HepG2 (cell line): Measurements from ENCODE around the gene PARD3. TPM values are rescaled to one million over a fixed set of nuclear protein-coding genes. Genes with fewer than 3 reads are reported as not detected.

Experiments used
- ATAC-seq: fragments of 200-7000 bp; cut with Tn5 transposase; 3 replicates; pipeline ENCODE4 v1.9.1; 2020; ENCODE audit warnings: mild to moderate bottlenecking, moderate library complexity
- BruUV-seq: library from RNA; stranded (reverse); fragments of 400-500 nt; replicated peaks from 2 replicates; lab custom pipeline; 2021; lab: Mats Ljungman, UMichigan
- CTCF ChIA-PET: fragments of 300-600 bp; formaldehyde crosslinking; extraction: SDS; loops from one replicate; lab custom pipeline; 2021; ENCODE audit warnings: low total read pairs, inconsistent platforms, low intra/inter-chr PET ratio; lab: Yijun Ruan, JAX
- POLR2A ChIA-PET: fragments of 350-600 bp; sonication (Branson Sonifier 250); formaldehyde crosslinking; loops from one replicate; lab custom pipeline; 2020; ENCODE audit warnings: antibody characterized with exemption, inconsistent platforms; lab: Yijun Ruan, JAX
- DNase-seq: peaks from one replicate; pipeline ENCODE4 v3.0.0-alpha.2; 2015; ENCODE audit warnings: low spot score
- FAIRE-seq: peaks from 3 replicates; lab custom pipeline; 2011; peaks lifted over from hg19 to GRCh38; lab: Jason Lieb, UNC
- H2AFZ ChIP-seq: one replicate; pipeline ENCODE4 v1.6.1; 2011; ENCODE audit warnings: low read length, inconsistent platforms
- H3K27ac ChIP-seq: fragments of 300-600 bp; 3 replicates; pipeline ENCODE4 v1.8.0; 2011; ENCODE audit warnings: mixed run types, mild to moderate bottlenecking, mixed read lengths, low read length, inconsistent platforms; ENCODE audit not compliant: insufficient read depth; ENCODE audit errors: extremely low read length
- H3K27me3 ChIP-seq, 2 experiments: fragments of 200-600 bp in 1 of 2; 2 replicates in 1 of 2; 3 replicates in 1 of 2; pipeline versions ENCODE4 v1.6.0 to v1.8.0; 2011; ENCODE audit warnings: low read length in 2 of 2, mild to moderate bottlenecking in 2 of 2, moderate library complexity in 2 of 2, inconsistent platforms in 1 of 2; ENCODE audit not compliant: insufficient read depth in 2 of 2, control insufficient read depth in 1 of 2
- H3K36me3 ChIP-seq, 2 experiments: fragments of 200-600 bp in 1 of 2; replicated peaks in 1 of 2; 2 replicates in 1 of 2; 3 replicates in 1 of 2; pipeline versions ENCODE4 v1.5.1 to v1.8.0; 2011; ENCODE audit warnings: low read length in 2 of 2, inconsistent platforms in 1 of 2; ENCODE audit not compliant: insufficient read depth in 2 of 2, control insufficient read depth in 1 of 2
- H3K4me1 ChIP-seq: 2 replicates; pipeline ENCODE4 v1.5.1; 2012; ENCODE audit warnings: low read length, inconsistent platforms; ENCODE audit not compliant: insufficient read depth
- H3K4me2 ChIP-seq: 2 replicates; pipeline ENCODE4 v1.6.0; 2011; ENCODE audit warnings: low read depth, low read length, inconsistent platforms
- H3K4me3 ChIP-seq, 3 experiments: fragments of 200-600 bp in 1 of 3; sonication (generic), shearing (Covaris generic) in 1 of 3; replicated peaks in 1 of 3; 2 replicates each; pipeline ENCODE4 v1.5.1; 2011 to 2016; ENCODE audit warnings: low read length in 3 of 3, inconsistent platforms in 2 of 3, low read depth in 2 of 3, mild to moderate bottlenecking in 2 of 3, control low read depth in 1 of 3, mixed read lengths in 1 of 3; ENCODE audit not compliant: insufficient read depth in 1 of 3
- H3K79me2 ChIP-seq: one replicate; pipeline ENCODE4 v1.6.1; 2011; ENCODE audit warnings: low read length, inconsistent platforms; ENCODE audit not compliant: insufficient read depth
- H3K9ac ChIP-seq: 2 replicates; pipeline ENCODE4 v1.6.0; 2011; ENCODE audit warnings: mild to moderate bottlenecking, low read depth, low read length, inconsistent platforms; ENCODE audit not compliant: insufficient read depth
- H3K9me3 ChIP-seq: 2 replicates; pipeline ENCODE4 v1.5.1; 2012; ENCODE audit warnings: mild to moderate bottlenecking, low read length
- H4K20me1 ChIP-seq: 2 replicates; pipeline ENCODE4 v1.6.0; 2011; ENCODE audit warnings: inconsistent platforms, mild to moderate bottlenecking, low read length, moderate library complexity; ENCODE audit not compliant: insufficient read depth
- FOXA1 ChIP-seq, 2 experiments: fragments of 450-650 bp in 1 of 2; sonication (generic) in 1 of 2; formaldehyde crosslinking in 1 of 2; IDR thresholded peaks; 2 replicates each; pipeline versions ENCODE4 v1.4.0 to v1.6.1; 2016 to 2020; ENCODE audit warnings: missing genetic modification reagents in 1 of 2
- GZF1 ChIP-seq: sonication (generic); formaldehyde crosslinking; IDR thresholded peaks from 2 replicates; pipeline ENCODE4 v1.5.1; 2020; ENCODE audit warnings: mild to moderate bottlenecking, missing genetic modification reagents
- KMT2A ChIP-seq: sonication (generic); formaldehyde crosslinking; IDR thresholded peaks from 2 replicates; pipeline ENCODE4 v1.4.0; 2020; ENCODE audit warnings: missing genetic modification reagents
- NRL ChIP-seq: sonication (generic); formaldehyde crosslinking; IDR thresholded peaks from 2 replicates; pipeline ENCODE4 v1.5.0; 2020; ENCODE audit warnings: missing genetic modification reagents, mild to moderate bottlenecking, moderate library complexity, borderline replicate concordance
- RARA ChIP-seq: IDR thresholded peaks from 2 replicates; pipeline ENCODE4 v1.6.1; 2016; ENCODE audit warnings: missing genetic modification reagents, missing compliant biosample characterization
- ZKSCAN5 ChIP-seq: sonication (generic); formaldehyde crosslinking; IDR thresholded peaks from 2 replicates; pipeline ENCODE4 v1.5.1; 2020; ENCODE audit warnings: mild to moderate bottlenecking, missing genetic modification reagents
- ZNF232 ChIP-seq: sonication (generic); formaldehyde crosslinking; IDR thresholded peaks from 2 replicates; pipeline ENCODE4 v1.4.0; 2020; ENCODE audit warnings: missing genetic modification reagents, borderline replicate concordance
- ZNF772 ChIP-seq: sonication (generic); formaldehyde crosslinking; IDR thresholded peaks from 2 replicates; pipeline ENCODE4 v1.5.0; 2020; ENCODE audit warnings: mild to moderate bottlenecking, missing genetic modification reagents
- ZSCAN9 ChIP-seq: IDR thresholded peaks from 2 replicates; pipeline ENCODE4 v1.6.1; 2016; ENCODE audit warnings: borderline replicate concordance
- WGBS: methylation state at CpG from one replicate; pipeline ENCODE4 v1.1.6; 2017; ENCODE audit warnings: low lambda C conversion rate; 5-methylcytosine and 5-hydroxymethylcytosine counted together
- in situ Hi-C: cut with HindIII; loops from 2 replicates; pipeline ENCODE4 v1.10.0; 2017; ENCODE audit warnings: low pct_unique_long_range_greater_than_20kb; ENCODE audit not compliant: extremely low pct_ligation_motif_present
- intact Hi-C: fragments of 100-400 bp; cut with micrococcal nuclease; formaldehyde crosslinking; loops from one replicate; pipeline ENCODE4 v1.10.0; 2022; ENCODE audit not compliant: unreplicated experiment
- polyA plus RNA-seq, 8 experiments: library from polyadenylated mRNA; depleted of rRNA in 3 of 8; stranded (reverse) in 7 of 8; unstranded in 1 of 8; fragments of >200 nt; fragmentation: Illumina TruSeq in 4 of 8; extraction: Trizol in 4 of 8; gene quantifications; 2 replicates each; pipeline versions ENCODE4 v1.2.1 to v1.2.3, GENCODE V29; 2011 to 2016; ENCODE audit warnings: low read depth in 4 of 8, missing spikeins in 1 of 8, mixed read lengths in 1 of 8; ENCODE audit not compliant: insufficient read depth in 1 of 8
- total RNA-seq, 5 experiments: library from RNA; depleted of rRNA; stranded (reverse); fragments of >200 nt; fragmentation: Illumina TruSeq; extraction: Trizol; gene quantifications; 2 replicates each; pipeline ENCODE4 v1.2.3, GENCODE V29; 2016; ENCODE audit warnings: low read depth in 1 of 5
- TF ChIP-seq, protein P1 (sequence below): sonication (generic); formaldehyde crosslinking; IDR thresholded peaks from 2 replicates; pipeline ENCODE4 v1.5.1; 2020; ENCODE audit warnings: mild to moderate bottlenecking, missing genetic modification reagents, borderline replicate concordance
- TF ChIP-seq, protein P2 (sequence below): sonication (generic); formaldehyde crosslinking; conservative IDR thresholded peaks from 2 replicates; pipeline ENCODE4 v1.4.0; 2020; ENCODE audit warnings: missing genetic modification reagents
- TF ChIP-seq, protein P3 (sequence below): sonication (generic); formaldehyde crosslinking; IDR thresholded peaks from 2 replicates; pipeline ENCODE4 v1.4.0; 2020; ENCODE audit warnings: missing genetic modification reagents
- TF ChIP-seq, protein P4 (sequence below): sonication (generic); formaldehyde crosslinking; IDR thresholded peaks from 2 replicates; pipeline ENCODE4 v1.4.0; 2020; ENCODE audit warnings: missing genetic modification reagents, mild to moderate bottlenecking, borderline replicate concordance

PARD3 gene
- total and polyA plus RNA-seq, 2 of the 13 experiments (the other 11 are each of a cell fraction or from before 2014, with no cell fraction given) = 40.9 to 60.0 TPM

DNA sequence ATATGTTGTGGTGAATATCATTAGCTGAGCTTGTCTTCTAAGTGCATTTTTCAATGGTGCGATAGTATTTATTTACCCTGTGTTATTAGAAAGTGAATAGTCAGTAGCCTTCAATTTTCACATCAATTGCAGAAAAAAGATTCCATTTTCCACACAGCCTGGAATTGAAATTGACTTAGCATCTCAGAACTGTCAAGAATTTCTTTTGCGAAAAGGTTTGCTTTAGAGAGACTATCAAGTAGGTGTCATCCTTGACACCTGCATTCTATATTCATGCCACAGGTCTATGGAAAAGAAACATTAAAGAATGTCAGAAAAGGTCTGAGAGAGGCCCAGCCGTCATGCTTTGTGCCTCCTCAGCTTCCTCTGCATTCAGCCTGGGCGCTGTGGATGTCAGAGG, 504.9 kb downstream of the PARD3 start:
- intact Hi-C loops = no loop called here
- no peak for TF ChIP-seq ZSCAN9 (CRISPR knock-in tag)
- no peak for TF ChIP-seq NRL (CRISPR knock-in tag)
- TF ChIP-seq RARA = no peak
- TF ChIP-seq, protein P1, sequence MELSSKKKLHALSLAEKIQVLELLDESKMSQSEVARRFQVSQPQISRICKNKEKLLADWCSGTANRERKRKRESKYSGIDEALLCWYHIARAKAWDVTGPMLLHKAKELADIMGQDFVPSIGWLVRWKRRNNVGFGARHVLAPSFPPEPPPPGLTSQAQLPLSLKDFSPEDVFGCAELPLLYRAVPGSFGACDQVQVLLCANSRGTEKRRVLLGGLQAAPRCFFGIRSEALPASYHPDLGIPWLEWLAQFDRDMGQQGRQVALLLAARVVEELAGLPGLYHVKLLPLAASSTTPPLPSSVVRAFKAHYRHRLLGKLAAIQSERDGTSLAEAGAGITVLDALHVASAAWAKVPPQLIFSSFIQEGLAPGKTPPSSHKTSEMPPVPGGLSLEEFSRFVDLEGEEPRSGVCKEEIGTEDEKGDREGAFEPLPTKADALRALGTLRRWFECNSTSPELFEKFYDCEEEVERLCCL (CRISPR knock-in tag) = no peak
- no peak for TF ChIP-seq KMT2A (CRISPR knock-in tag)
- TF ChIP-seq ZNF232 (CRISPR knock-in tag) = no peak
- no peak for TF ChIP-seq FOXA1 (IDR thresholded peaks at IDR 0.05)
- no peak for TF ChIP-seq FOXA1 (CRISPR knock-in tag; IDR thresholded peaks at IDR 0.05)
- TF ChIP-seq, protein P2, sequence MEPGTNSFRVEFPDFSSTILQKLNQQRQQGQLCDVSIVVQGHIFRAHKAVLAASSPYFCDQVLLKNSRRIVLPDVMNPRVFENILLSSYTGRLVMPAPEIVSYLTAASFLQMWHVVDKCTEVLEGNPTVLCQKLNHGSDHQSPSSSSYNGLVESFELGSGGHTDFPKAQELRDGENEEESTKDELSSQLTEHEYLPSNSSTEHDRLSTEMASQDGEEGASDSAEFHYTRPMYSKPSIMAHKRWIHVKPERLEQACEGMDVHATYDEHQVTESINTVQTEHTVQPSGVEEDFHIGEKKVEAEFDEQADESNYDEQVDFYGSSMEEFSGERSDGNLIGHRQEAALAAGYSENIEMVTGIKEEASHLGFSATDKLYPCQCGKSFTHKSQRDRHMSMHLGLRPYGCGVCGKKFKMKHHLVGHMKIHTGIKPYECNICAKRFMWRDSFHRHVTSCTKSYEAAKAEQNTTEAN (CRISPR knock-in tag) = no peak
- TF ChIP-seq GZF1 (CRISPR knock-in tag) = no peak
- TF ChIP-seq ZKSCAN5 (CRISPR knock-in tag) = no peak
- TF ChIP-seq, protein P3, sequence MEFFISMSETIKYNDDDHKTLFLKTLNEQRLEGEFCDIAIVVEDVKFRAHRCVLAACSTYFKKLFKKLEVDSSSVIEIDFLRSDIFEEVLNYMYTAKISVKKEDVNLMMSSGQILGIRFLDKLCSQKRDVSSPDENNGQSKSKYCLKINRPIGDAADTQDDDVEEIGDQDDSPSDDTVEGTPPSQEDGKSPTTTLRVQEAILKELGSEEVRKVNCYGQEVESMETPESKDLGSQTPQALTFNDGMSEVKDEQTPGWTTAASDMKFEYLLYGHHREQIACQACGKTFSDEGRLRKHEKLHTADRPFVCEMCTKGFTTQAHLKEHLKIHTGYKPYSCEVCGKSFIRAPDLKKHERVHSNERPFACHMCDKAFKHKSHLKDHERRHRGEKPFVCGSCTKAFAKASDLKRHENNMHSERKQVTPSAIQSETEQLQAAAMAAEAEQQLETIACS (CRISPR knock-in tag) = no peak
- TF ChIP-seq ZNF772 (CRISPR knock-in tag) = no peak
- TF ChIP-seq, protein P4, sequence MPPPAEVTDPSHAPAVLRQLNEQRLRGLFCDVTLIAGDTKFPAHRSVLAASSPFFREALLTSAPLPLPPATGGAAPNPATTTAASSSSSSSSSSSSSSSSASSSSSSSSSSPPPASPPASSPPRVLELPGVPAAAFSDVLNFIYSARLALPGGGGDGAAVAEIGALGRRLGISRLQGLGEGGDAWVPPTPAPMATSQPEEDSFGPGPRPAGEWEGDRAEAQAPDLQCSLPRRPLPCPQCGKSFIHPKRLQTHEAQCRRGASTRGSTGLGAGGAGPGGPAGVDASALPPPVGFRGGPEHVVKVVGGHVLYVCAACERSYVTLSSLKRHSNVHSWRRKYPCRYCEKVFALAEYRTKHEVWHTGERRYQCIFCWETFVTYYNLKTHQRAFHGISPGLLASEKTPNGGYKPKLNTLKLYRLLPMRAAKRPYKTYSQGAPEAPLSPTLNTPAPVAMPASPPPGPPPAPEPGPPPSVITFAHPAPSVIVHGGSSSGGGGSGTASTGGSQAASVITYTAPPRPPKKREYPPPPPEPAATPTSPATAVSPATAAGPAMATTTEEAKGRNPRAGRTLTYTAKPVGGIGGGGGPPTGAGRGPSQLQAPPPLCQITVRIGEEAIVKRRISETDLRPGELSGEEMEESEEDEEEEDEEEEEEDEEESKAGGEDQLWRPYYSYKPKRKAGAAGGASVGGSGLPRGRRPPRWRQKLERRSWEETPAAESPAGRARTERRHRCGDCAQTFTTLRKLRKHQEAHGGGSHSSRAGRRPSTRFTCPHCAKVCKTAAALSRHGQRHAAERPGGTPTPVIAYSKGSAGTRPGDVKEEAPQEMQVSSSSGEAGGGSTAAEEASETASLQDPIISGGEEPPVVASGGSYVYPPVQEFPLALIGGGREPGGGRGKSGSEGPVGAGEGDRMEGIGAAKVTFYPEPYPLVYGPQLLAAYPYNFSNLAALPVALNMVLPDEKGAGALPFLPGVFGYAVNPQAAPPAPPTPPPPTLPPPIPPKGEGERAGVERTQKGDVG (CRISPR knock-in tag) = no peak
- Histone ChIP-seq H3K27ac (no peak overlapping the region), H3K36me3 (peaks cover 1 to 9% of the 10 kb centered on the region in 2 experiments; a peak in 4 of 5 replicates), H3K4me2 (no peak overlapping the region), H4K20me1 (no peaks in the 10 kb centered on the region), H3K4me3 (no peak overlapping the region), H3K4me1 (no peaks in the 10 kb centered on the region), H3K9me3 (no peaks in the 10 kb centered on the region), H2AFZ (no peak overlapping the region), H3K79me2 (no peaks in the 10 kb centered on the region), H3K27me3 (no peaks in the 10 kb centered on the region), H3K9ac (no peak overlapping the region)
- BruUV-seq = no TSS peak
- DNase-seq (no peak), ATAC-seq (no peak), FAIRE-seq (no peak)
- in situ Hi-C loops = no loop called here
- WGBS = 95% methylated on average over 4 of the region's 4 CpGs
- ChIA-PET CTCF (no interaction called here), POLR2A (no interaction called here)
